ENCODE data around the gene PLA2G4A.

- TF ChIP-seq CTCF (IDR thresholded peaks at IDR 0.05) (no peak), RFX5 (IDR thresholded peaks at IDR 0.05; ENCODE audit: low read length) (no peak)
Observed at GRCh38 chr1:186965847-186966246, 137.1 kb downstream of the PLA2G4A start.
